SK-N-MC (cell line): Measurements from ENCODE around the gene NDUFA6.

Experiments used
- EZH2 ChIP-seq: fragments of 200-600 bp; sonication (generic); IDR thresholded peaks from one replicate; pipeline ENCODE4 v1.6.1; 2017; ENCODE audit warnings: antibody characterized with exemption
- FOXP2 ChIP-seq: optimal IDR thresholded peaks from 2 replicates; pipeline ENCODE3; 2011; ENCODE audit warnings: mild to moderate bottlenecking, moderate library complexity; ENCODE audit not compliant: insufficient read depth; ENCODE audit errors: extremely low read length, control extremely low read depth
- POLR2AphosphoS5 ChIP-seq: IDR thresholded peaks from 2 replicates; pipeline ENCODE4 v1.6.1; 2012; ENCODE audit warnings: mild to moderate bottlenecking, low read depth, low read length, borderline replicate concordance

GRCh38 chr22:42116848-42117424, 26.4 kb upstream of the NDUFA6 start:
- TF ChIP-seq POLR2AphosphoS5: no peak
- no peak for TF ChIP-seq EZH2
- no peak for TF ChIP-seq FOXP2
